NCI-H146 treated with DMSO at 0.1 percent for 48 hours (cell line): Measurements from ENCODE around the gene DNAH8.

Experiments
- DNase-seq: peaks from one replicate; lab custom pipeline; 2025; ENCODE audit not compliant: unreplicated experiment; lab: John Stamatoyannopoulos, UW

Gene DNAH8

GRCh38 chr6:38701551-38701950, 13.6 kb upstream of the DNAH8 start:
- no peak for DNase-seq

GRCh38 chr6:38702558-38703397, 12.3 kb upstream of the DNAH8 start, which contains the start of gene GLO1:
GLO1 (minus strand) TSS chr6:38703145; CDS start chr6:38703054, 91 bp downstream.
- peak; percentile 99 for DNase-seq

GRCh38 chr6:38703949-38704590, 11.0 kb upstream of the DNAH8 start:
- no peak for DNase-seq

- no peak for DNase-seq
Measured at GRCh38 chr6:38705924-38706323, 9.2 kb upstream of the DNAH8 start.

GRCh38 chr6:38708496-38708895, 6.6 kb upstream of the DNAH8 start:
- DNase-seq = no peak

GRCh38 chr6:38713812-38714211, 1.3 kb upstream of the DNAH8 start:
- DNase-seq = no peak

- no peak for DNase-seq
Measured at GRCh38 chr6:38714239-38715015, 684 bp upstream of the DNAH8 start.

GRCh38 chr6:38716825-38717224, 1.7 kb downstream of the DNAH8 start:
- DNase-seq = no peak

- no peak for DNase-seq
Measured at GRCh38 chr6:38719358-38719757, 4.2 kb downstream of the DNAH8 start.

- no peak for DNase-seq
Measured at GRCh38 chr6:38720295-38720694, 5.2 kb downstream of the DNAH8 start.

- no peak for DNase-seq
Measured at GRCh38 chr6:38722038-38722437, 6.9 kb downstream of the DNAH8 start.

- no peak for DNase-seq
Measured at GRCh38 chr6:38722727-38723334, 7.7 kb downstream of the DNAH8 start.

- DNase-seq = no peak
Measured at GRCh38 chr6:38723783-38724182, 8.7 kb downstream of the DNAH8 start.

- DNase-seq = no peak
Measured at GRCh38 chr6:38724343-38724742, 9.2 kb downstream of the DNAH8 start.

GRCh38 chr6:38725414-38726183, 10.5 kb downstream of the DNAH8 start:
- DNase-seq = no peak

- DNase-seq = no peak
Measured at GRCh38 chr6:38728203-38728602, 13.1 kb downstream of the DNAH8 start.

- DNase-seq = no peak
Measured at GRCh38 chr6:38730140-38730862, 15.2 kb downstream of the DNAH8 start.

- no peak for DNase-seq
Measured at GRCh38 chr6:38736951-38737350, 21.8 kb downstream of the DNAH8 start.

GRCh38 chr6:38738261-38738660, 23.1 kb downstream of the DNAH8 start:
- DNase-seq = no peak

GRCh38 chr6:38739532-38739931, 24.4 kb downstream of the DNAH8 start:
- DNase-seq = no peak
